Inflammatory macrophage (primary cell): ENCODE data around the gene GPR3.
"Not testable (repeated sequence)": the region's sequence is repeated elsewhere in the genome, so short reads cannot be mapped to it uniquely, and the experiment has no call there.

Source experiments
- DNase-seq, 2 donors: peaks; one replicate each; pipeline ENCODE4 v3.0.0-alpha.2; 2020 to 2022

GPR3 gene

DNA sequence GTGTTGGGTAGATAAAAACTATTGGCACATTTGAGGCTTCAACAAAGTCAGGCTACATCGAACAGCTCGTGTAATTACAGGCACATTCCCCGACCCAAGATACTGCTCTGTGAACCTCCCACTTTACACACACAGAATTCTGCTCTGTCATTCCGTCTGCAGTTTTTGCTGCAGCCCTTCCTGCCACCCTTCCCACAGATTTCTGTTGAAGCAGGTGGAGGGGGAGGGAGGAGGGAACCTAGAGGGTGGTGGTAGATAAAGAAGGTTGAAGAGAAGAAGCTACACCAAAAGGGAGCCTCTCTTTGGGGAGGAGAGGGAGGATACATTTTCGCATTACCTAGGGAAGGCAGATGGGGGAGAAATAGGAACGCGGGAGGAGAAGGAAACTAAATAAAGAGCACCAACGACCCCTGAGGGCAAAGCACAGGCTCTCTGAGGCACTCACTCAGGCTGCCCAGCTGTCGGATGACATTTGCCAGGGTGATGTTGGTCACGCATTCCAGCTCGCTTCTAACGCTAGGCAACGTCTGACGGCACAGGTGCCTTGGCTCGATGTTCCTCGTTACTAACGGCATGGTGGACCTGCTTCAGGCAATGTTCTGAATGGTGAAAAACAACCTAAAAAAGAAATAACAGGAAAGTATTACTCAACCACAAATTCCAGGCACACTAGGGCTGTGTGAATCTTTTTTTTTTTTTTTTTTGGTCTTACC is 36.0 kb downstream of the GPR3 start:
- no peak for DNase-seq

DNA sequence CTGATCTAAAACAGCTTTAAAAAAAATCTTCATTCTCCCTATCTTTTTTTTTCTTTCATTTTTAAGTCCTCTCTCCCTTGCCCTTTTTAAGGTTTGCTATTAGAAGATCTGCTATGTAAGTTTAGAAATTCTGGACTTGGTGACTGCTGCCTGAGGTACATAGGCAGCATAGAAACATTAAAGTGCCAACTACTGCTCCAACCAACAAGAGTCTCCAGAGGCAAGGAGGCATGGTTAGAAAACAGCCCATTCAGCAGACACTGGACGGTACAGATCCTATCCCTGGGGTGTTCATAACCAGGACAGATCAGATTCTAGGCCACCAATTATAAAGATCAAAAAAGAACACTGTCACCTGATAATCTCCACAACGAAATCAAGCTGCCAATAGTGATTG is 36.6 kb downstream of the GPR3 start:
- no peak for DNase-seq

DNA sequence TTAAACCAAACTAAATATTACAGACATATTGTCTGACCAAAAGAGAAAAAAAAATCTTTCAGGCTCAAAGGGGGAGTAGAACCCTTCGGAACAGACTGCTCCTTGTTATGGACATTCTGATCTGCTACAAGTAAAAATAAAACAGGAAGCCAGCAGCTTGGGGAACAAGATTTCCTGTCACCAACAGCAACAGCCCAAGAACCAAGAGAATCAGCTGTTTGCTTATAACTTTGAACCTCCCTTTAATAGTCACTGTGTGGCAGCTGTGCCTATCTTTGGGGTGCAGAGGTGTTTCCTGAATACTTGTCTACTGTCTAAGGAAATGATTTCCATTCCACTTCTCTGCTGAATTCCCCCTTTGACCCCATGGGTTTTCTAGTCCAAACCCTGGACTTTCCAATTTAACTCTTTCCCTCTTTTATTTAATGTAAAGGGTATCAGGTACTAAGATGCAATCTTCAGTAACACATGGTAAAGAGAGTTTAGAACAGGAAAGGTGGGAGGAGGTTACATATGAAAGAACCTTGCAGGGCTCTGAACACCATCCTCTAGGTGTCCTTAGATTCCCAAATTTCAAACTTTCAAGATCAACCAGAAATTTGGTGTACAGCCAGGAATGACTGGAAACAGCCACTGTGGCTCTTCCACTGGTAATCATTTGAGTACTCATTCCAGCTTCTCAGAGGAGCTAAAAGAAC is 38.6 kb downstream of the GPR3 start:
- DNase-seq = peak; percentile 75 to 78

DNA sequence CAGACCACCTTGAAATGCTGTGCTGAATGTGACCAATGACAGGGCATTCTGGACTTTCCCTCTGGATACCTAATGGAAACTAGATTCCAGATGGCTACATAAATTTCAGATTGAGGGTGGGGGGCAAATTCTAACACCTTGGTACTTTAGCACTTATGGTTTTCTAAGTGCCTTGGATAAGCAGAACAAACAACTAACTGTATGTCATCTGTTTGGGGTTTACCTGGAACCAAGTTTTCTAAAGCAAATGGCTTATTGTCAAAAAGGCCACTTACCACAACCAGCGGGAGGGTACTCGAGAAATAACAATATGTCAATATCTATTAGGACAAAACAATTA is 39.1 kb downstream of the GPR3 start:
- no peak for DNase-seq

DNA sequence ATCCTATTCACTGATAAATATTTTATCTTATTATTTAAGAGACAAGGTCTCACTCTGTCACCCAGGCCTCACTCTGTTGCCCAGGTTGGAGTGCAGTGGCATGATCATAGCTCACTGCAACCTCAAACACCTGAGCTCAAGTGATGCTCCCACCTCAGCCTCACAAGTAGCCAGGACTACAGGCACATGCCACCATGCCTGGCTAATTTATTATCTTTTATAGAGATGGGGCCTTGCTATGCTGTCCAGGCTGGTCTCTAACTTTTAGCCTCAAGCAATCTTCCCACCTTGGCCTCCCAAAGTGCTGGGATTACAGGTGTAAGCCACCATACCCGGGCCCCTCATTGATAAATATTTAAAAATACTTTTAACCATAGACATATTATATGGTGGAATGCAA is 40.3 kb downstream of the GPR3 start:
- DNase-seq = not testable (repeated sequence)

DNA sequence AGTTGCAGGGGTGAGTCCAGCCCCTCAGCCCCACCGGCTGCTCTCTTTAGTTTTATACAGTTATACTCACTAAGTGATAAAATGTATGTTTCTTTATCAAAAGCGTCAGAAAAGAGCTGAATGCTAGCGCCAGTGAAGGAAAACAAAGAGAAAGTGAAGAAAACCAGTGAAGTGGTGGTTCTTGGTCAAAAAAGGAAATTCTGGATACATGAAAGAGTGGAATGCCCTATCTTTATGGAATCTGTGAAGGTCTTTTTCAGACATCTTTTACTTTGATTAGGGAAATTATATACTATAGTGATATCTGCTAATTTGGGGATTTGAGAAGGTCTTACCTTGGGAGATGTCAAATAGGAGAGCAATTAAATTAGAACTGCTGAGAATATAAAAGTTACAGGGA is 41.3 kb downstream of the GPR3 start:
- no peak for DNase-seq

DNA sequence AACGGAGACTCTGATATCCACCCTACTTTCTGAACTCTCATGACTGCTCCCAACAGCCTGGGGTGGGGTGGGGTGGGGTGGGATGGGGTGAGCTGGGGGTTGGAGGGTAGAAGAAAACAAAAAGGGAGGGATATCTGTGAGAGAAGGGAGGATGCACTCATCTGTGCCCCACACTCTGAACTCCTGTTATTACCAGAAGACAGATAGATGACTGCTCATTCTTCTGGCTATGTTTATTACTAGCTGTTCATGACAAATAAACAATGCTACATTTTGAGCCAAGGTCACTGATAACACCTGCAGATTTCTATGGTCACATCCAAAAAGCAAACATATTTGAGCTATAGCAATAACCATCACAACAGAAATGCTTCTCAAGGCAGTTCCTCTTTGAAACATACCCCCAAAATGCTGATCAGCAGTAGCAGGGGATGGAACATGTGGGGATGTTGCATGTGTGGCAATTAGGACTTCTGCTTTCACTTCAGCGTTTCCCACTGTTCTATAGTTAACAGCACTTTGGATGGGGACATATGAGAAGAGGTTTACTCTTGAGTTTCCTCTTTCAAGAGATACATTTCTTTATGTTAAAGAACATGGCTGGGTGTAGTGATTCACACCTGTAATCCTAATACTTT is 43.3 kb downstream of the GPR3 start:
- DNase-seq = peak; percentile 93 to 96

DNA sequence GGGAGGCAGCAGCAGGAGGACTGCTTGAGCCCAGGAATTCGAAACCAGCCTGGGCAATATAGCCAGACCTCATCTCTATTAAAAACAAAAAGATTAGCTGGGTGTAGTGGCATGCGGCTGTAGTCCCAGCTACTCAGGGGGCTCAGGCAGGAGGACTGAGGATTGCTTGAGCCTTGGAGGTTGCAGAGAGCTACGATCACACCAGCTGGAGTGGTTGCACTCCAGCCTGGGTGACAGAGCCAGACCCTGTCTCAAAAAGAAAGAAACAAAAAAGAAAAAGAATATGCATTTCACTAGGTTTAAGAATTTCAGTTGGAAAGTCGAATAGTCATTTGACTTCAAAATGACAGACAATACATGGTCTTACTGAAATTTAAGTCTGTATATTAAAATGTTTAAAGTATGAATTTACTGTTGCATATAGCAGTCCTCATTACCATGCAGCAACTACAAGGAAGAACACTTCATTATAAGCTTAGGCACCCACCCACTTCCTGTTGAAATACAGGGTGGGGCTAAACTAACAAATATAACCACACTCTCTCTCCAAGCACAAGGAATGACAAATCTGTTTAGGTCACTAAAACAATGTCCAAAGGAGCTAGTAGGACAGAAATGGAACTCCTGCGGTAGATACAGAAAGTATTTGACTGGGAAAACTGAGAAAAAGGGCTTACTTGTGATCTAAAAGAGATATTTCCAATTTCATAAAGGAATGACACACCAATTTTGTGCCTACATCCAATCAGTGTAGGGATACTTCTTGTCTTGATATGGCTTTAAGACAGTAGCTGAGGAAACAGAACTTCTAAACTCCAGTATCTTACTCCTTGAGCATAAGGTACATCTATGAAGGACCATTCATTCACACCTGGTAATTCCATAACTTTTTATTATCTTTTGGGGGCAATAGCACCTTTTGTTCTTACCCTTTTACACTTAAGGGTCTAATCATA is 44.1 kb downstream of the GPR3 start:
- DNase-seq = peak; percentile 88 to 92

DNA sequence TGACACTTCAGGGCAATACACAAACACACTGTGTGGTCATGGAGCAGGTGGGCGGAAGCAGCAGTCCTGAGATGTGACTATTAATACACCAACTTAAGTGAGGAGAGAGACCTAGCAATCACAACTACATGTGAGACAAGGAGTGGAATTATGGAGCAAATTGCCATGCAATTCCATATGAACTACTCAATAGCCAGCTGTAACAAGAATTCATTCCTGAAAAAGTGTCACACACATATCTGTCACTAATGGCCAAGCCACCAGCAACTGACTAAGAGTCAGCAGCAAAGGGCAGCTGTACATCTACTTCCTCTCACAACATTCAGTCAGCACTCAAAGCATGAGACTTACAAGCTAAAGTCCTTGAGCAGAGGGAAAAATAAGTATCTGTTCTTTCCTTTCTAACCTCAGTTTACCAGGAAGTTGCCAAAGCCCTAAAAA is 46.2 kb downstream of the GPR3 start:
- DNase-seq = peak; percentile 78 to 85

DNA sequence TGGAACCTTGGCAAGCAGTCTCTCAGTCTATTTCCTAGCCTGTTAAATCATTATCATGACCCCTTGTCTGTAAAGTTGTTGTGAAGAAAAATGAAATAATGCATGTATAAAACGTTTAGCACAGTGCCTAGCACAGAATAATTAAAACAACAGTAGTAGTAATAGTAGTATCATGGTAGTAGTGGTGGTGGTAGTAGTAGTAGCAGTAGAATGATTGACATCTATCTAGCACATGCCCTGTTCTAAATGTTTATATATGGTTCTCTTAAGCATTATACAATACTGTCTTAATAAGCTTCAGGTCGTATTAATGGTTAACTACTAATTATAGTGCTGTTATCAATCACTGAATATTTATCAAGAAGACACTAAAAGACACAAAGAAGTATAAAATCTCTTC is 46.7 kb downstream of the GPR3 start:
- DNase-seq = no peak

DNA sequence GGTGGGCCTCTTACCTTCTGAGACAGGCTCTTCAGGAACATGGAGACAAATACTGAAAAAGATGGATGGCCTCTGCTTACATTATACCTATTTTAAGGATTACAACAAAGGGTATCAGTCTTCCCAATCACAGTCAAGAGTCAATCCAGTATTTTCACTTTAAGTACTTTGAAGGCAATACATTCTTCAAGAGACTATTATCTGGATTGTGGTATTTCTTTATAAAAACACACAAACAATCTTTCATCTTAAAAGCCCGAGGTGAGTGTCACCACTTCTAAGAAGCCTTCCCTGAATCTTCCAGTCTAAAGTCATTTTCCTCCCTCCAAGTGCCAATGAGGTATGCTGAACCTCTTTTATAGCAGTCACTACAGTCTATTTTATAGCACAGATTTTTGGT is 52.2 kb downstream of the GPR3 start:
- no peak for DNase-seq
